GM21360 (cell line): ENCODE data around the gene PRR5L.
"Not testable (repeated sequence)": the region's sequence is repeated elsewhere in the genome, so short reads cannot be mapped to it uniquely, and the experiment has no call there.

ENCODE experiments used
- ATAC-seq: cut with Tn5 transposase; IDR thresholded peaks from one replicate; pipeline ENCODE4 v1.9.1; 2021; ENCODE audit warnings: mild to moderate bottlenecking, moderate library complexity; ENCODE audit not compliant: unreplicated experiment

PRR5L gene

GRCh38 chr11:36280531-36280930 is 15.6 kb upstream of the PRR5L start:
- no peak for ATAC-seq

- ATAC-seq = no peak
These were observed 14.2 kb upstream of the PRR5L start for GRCh38 chr11:36281850-36282249.

- ATAC-seq = no peak
These were observed 13.2 kb upstream of the PRR5L start for GRCh38 chr11:36282926-36283325.

GRCh38 chr11:36288442-36289225 is 7.5 kb upstream of the PRR5L start:
- ATAC-seq = no peak

- peak; percentile 98 for ATAC-seq
These were observed 6.7 kb upstream of the PRR5L start, which contains the start of gene COMMD9 for GRCh38 chr11:36289226-36289852. Gene COMMD9 (minus strand): TSS chr11:36289424. CDS start chr11:36289412, 12 bp downstream.

GRCh38 chr11:36292311-36292722 is 3.8 kb upstream of the PRR5L start:
- peak; percentile 36 for ATAC-seq

- ATAC-seq = no peak
These were observed 926 bp downstream of the PRR5L start for GRCh38 chr11:36296884-36297543.

GRCh38 chr11:36300650-36301049 is 4.6 kb downstream of the PRR5L start:
- ATAC-seq = no peak

- ATAC-seq = no peak
These were observed 8.3 kb downstream of the PRR5L start for GRCh38 chr11:36304351-36304750.

- ATAC-seq = no peak
These were observed 9.0 kb downstream of the PRR5L start for GRCh38 chr11:36305047-36305446.

- no peak for ATAC-seq
These were observed 10.8 kb downstream of the PRR5L start for GRCh38 chr11:36306888-36307287.

- ATAC-seq = no peak
These were observed 12.5 kb downstream of the PRR5L start for GRCh38 chr11:36308577-36308976.

- ATAC-seq = no peak
These were observed 13.7 kb downstream of the PRR5L start for GRCh38 chr11:36309779-36310178.

GRCh38 chr11:36311926-36312595 is 16.0 kb downstream of the PRR5L start:
- no peak for ATAC-seq

GRCh38 chr11:36312611-36313472 is 16.8 kb downstream of the PRR5L start:
- no peak for ATAC-seq

GRCh38 chr11:36313750-36314433 is 17.8 kb downstream of the PRR5L start:
- no peak for ATAC-seq

- ATAC-seq = no peak
These were observed 18.3 kb downstream of the PRR5L start for GRCh38 chr11:36314434-36314767.

GRCh38 chr11:36316049-36316448 is 20.0 kb downstream of the PRR5L start:
- ATAC-seq = no peak

GRCh38 chr11:36317992-36318391 is 21.9 kb downstream of the PRR5L start:
- no peak for ATAC-seq

- ATAC-seq = not testable (repeated sequence)
These were observed 28.9 kb downstream of the PRR5L start for GRCh38 chr11:36324956-36325355.
